Endothelial cell of umbilical vein (primary cell): ENCODE measurements around the gene PLCB4. TPM values are rescaled to one million over a fixed set of nuclear protein-coding genes. Genes with fewer than 3 reads are reported as not detected.

Experiments used
- BruUV-seq: library from RNA; stranded (reverse); fragments of 400-500 nt; replicated peaks from 2 replicates; lab custom pipeline; 2021; lab: Mats Ljungman, UMichigan
- CTCF ChIA-PET: fragments of 300-600, 350-600 bp; sonication (Branson Sonifier 250); formaldehyde crosslinking; loops from one replicate; lab custom pipeline; 2021; ENCODE audit warnings: antibody characterized with exemption, inconsistent platforms; lab: Charles Lee
- POLR2A ChIA-PET: fragments of 300-600, 350-600 bp; sonication (Branson Sonifier 250); formaldehyde crosslinking; loops from one replicate; lab custom pipeline; 2021; ENCODE audit warnings: antibody characterized with exemption, inconsistent platforms; lab: Charles Lee
- DNase-seq: peaks from one replicate; pipeline ENCODE4 v3.0.0-alpha.2; 2011; ENCODE audit warnings: low read depth, low spot score
- FAIRE-seq: peaks from 2 replicates; lab custom pipeline; 2011; peaks lifted over from hg19 to GRCh38; lab: Jason Lieb, UNC
- H2AFZ ChIP-seq: 2 replicates; pipeline ENCODE4 v1.6.0; 2012; ENCODE audit warnings: low read depth, low read length, control low read depth, inconsistent platforms
- H3K27ac ChIP-seq: 2 replicates; pipeline ENCODE4 v1.5.1; 2011; ENCODE audit warnings: low read depth, mild to moderate bottlenecking, control low read depth, low read length, moderate library complexity; ENCODE audit not compliant: insufficient read depth
- H3K27me3 ChIP-seq, 2 experiments: 2 replicates each; pipeline versions ENCODE4 v1.6.0 to v1.6.1; 2011; ENCODE audit warnings: low read length in 2 of 2, mixed read lengths in 1 of 2; ENCODE audit not compliant: control insufficient read depth in 2 of 2, insufficient read depth in 2 of 2
- H3K36me3 ChIP-seq, 2 experiments: 2 replicates in 1 of 2; 3 replicates in 1 of 2; pipeline ENCODE4 v1.5.1; 2011; ENCODE audit warnings: low read length in 2 of 2, mild to moderate bottlenecking in 1 of 2, moderate library complexity in 1 of 2; ENCODE audit not compliant: control insufficient read depth in 2 of 2, insufficient read depth in 2 of 2; ENCODE audit errors: extremely low read depth in 1 of 2
- H3K4me1 ChIP-seq: 3 replicates; pipeline ENCODE4 v1.5.1; 2011; ENCODE audit warnings: mild to moderate bottlenecking, low read length; ENCODE audit not compliant: control insufficient read depth, insufficient read depth; ENCODE audit errors: extremely low read depth
- H3K4me2 ChIP-seq: 2 replicates; pipeline ENCODE4 v1.6.1; 2011; ENCODE audit warnings: low read length, control low read depth, mixed read lengths; ENCODE audit not compliant: insufficient read depth
- H3K4me3 ChIP-seq, 3 experiments: fragments of 200-600 bp in 1 of 3; sonication (generic), shearing (Covaris generic) in 1 of 3; replicated peaks in 1 of 3; 2 replicates each; pipeline ENCODE4 v1.5.1; 2011 to 2016; ENCODE audit warnings: control low read depth in 3 of 3, low read length in 3 of 3, mild to moderate bottlenecking in 2 of 3, inconsistent platforms in 1 of 3, low read depth in 1 of 3, moderate library complexity in 1 of 3; ENCODE audit not compliant: insufficient read depth in 1 of 3
- H3K79me2 ChIP-seq: 2 replicates; pipeline ENCODE4 v1.6.0; 2012; ENCODE audit warnings: low read length, inconsistent platforms; ENCODE audit not compliant: control insufficient read depth, insufficient read depth
- H3K9ac ChIP-seq: replicated peaks from 2 replicates; pipeline ENCODE3; 2011; ENCODE audit warnings: low read length, control low read depth; ENCODE audit not compliant: insufficient read depth; ENCODE audit errors: extremely low read depth
- H3K9me1 ChIP-seq: replicated peaks from 3 replicates; pipeline ENCODE4 v1.6.0; 2011; ENCODE audit warnings: mild to moderate bottlenecking, low read length; ENCODE audit not compliant: control insufficient read depth, insufficient read depth; ENCODE audit errors: extremely low read depth
- H3K9me3 ChIP-seq: replicated peaks from 2 replicates; pipeline ENCODE4 v1.5.1; 2012; ENCODE audit warnings: low read length, inconsistent platforms; ENCODE audit not compliant: control insufficient read depth, insufficient read depth
- H4K20me1 ChIP-seq: replicated peaks from 2 replicates; pipeline ENCODE3; 2011; ENCODE audit warnings: mild to moderate bottlenecking, low read length; ENCODE audit not compliant: control insufficient read depth, insufficient read depth; ENCODE audit errors: extremely low read depth
- EZH2 ChIP-seq: IDR thresholded peaks from 2 replicates; pipeline ENCODE4 v1.6.1; 2012; ENCODE audit warnings: borderline replicate concordance, low read depth, mild to moderate bottlenecking, moderate library complexity, low read length, inconsistent platforms; ENCODE audit not compliant: severe bottlenecking
- FOS ChIP-seq: IDR thresholded peaks from 2 replicates; pipeline ENCODE4 v1.6.1; 2011; ENCODE audit warnings: mild to moderate bottlenecking, low read length, moderate library complexity, borderline replicate concordance; ENCODE audit not compliant: insufficient read depth
- GATA2 ChIP-seq: IDR thresholded peaks from 2 replicates; pipeline ENCODE4 v1.7.0; 2011; ENCODE audit warnings: low read depth, mild to moderate bottlenecking, moderate library complexity, mixed read lengths, low read length; ENCODE audit not compliant: insufficient read length, insufficient read depth
- JUN ChIP-seq: IDR thresholded peaks from 2 replicates; pipeline ENCODE4 v1.6.1; 2011; ENCODE audit warnings: borderline replicate concordance, low read depth; ENCODE audit not compliant: insufficient read length, insufficient read depth
- MYC ChIP-seq: IDR thresholded peaks from one replicate; pipeline ENCODE4 v1.6.1; 2011; ENCODE audit warnings: mild to moderate bottlenecking, low read depth, low read length
- POLR2A ChIP-seq: IDR thresholded peaks from 2 replicates; pipeline ENCODE4 v1.6.1; 2012; ENCODE audit warnings: low read depth, mild to moderate bottlenecking, control low read depth, low read length
- POLR2AphosphoS5 ChIP-seq: IDR thresholded peaks from 2 replicates; pipeline ENCODE4 v1.6.1; 2012; ENCODE audit warnings: low read depth, mild to moderate bottlenecking, control low read depth, low read length, moderate library complexity; ENCODE audit not compliant: insufficient read depth
- dilution Hi-C: fragments of 300-500 bp; cut with MboI; formaldehyde crosslinking; loops from one replicate; pipeline ENCODE4 v1.15.0; 2019; ENCODE audit warnings: low sequenced_read_pairs; ENCODE audit not compliant: extremely low pct_ligation_motif_present
- intact Hi-C: fragments of 100-400 bp; cut with micrococcal nuclease; formaldehyde crosslinking; loops from one replicate; pipeline ENCODE4 v1.10.0; 2022
- polyA plus RNA-seq, 4 experiments: library from polyadenylated mRNA; depleted of rRNA in 3 of 4; stranded (reverse) in 3 of 4; unstranded in 1 of 4; fragments of >200 nt; gene quantifications; 2 replicates each; pipeline versions ENCODE4 v1.2.1 to v1.2.3, GENCODE V29; 2011 to 2012; ENCODE audit warnings: missing spikeins in 1 of 4
- total RNA-seq: library from RNA; stranded (reverse); gene quantifications from 2 replicates; pipeline ENCODE4 v1.2.3, GENCODE V29; 2021
- TF ChIP-seq, protein P1 (sequence below): IDR thresholded peaks from 2 replicates; pipeline ENCODE4 v1.6.1; 2011; ENCODE audit not compliant: insufficient read depth, insufficient read length
- TF ChIP-seq, protein P2 (sequence below), 2 donors: IDR thresholded peaks; 1 replicate in 1 of 2; 2 replicates in 1 of 2; pipeline ENCODE4 v1.5.1; 2011; ENCODE audit warnings: low read length in 2 of 2, mild to moderate bottlenecking in 2 of 2, moderate library complexity in 2 of 2, control low read depth in 1 of 2, inconsistent platforms in 1 of 2, low read depth in 1 of 2; ENCODE audit not compliant: insufficient read depth in 1 of 2; ENCODE audit errors: extremely low read depth in 1 of 2

PLCB4 gene
- total and polyA plus RNA-seq, 2 donors (not counting 3 experiments of a cell fraction or from before 2014, with no cell fraction given), result 0.37 to 1.7 TPM

DNA sequence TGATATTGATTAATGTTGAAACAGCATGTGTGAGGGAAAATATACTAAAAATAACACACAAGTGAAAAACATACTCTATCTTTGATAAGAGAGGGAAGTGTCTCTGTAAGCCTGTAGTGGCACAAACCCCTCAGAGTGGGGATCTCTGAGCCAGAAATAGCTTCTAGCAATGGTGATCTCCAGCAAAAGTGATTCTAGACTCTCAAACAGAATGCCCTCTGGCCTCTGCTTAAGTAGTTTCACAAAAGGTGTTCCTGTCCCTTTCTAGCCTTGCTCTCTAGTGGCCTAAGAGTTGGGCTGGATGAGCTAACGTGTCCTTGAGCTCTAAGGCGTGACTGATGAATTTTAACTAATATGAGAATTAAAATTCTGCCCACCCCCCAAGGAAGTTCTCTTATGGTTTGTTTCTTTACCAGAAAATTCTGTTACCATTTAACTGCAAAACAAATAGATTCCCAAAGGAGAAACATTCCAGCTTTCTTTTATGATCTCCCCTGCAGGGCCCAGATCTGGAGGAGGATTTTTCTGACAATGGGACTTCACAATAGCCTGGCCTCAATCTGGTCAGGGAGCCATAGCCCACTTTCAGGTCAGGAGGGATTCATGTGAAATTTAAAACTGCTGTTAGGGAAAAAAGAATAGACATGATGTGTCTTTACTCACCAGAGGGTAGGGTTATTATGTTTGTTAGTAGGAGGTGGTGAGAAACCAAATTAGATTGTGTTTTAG, 263.0 kb downstream of the PLCB4 start:
- Histone ChIP-seq H3K9me3 (no peaks in the 10 kb centered on the region), H3K9me1 (no peaks in the 10 kb centered on the region), H3K4me1 (no peaks in the 10 kb centered on the region), H3K27me3 (no peaks in the 10 kb centered on the region), H3K9ac (no peak overlapping the region), H3K4me2 (no peak overlapping the region), H2AFZ (no peak overlapping the region), H4K20me1 (no peaks in the 10 kb centered on the region), H3K27ac (no peak overlapping the region), H3K79me2 (no peaks in the 10 kb centered on the region), H3K36me3 (no peaks in the 10 kb centered on the region), H3K4me3 (no peak overlapping the region)
- POLR2A ChIA-PET, result no interaction called here
- DNase-seq, result no peak
- intact Hi-C loops, result no loop called here
- FAIRE-seq, result no peak
- CTCF ChIA-PET, result interaction anchor here (1.4 kb wide), 1 partner anchor 9 kb away, joined by 3 read pairs; no protein-coding TSS in a partner anchor
- TF ChIP-seq EZH2 (no peak), GATA2 (no peak), POLR2AphosphoS5 (no peak), MYC (no peak), FOS (no peak), POLR2A (no peak), JUN (no peak)
- TF ChIP-seq, protein P1, sequence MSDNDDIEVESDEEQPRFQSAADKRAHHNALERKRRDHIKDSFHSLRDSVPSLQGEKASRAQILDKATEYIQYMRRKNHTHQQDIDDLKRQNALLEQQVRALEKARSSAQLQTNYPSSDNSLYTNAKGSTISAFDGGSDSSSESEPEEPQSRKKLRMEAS, result no peak
- TF ChIP-seq, protein P2, sequence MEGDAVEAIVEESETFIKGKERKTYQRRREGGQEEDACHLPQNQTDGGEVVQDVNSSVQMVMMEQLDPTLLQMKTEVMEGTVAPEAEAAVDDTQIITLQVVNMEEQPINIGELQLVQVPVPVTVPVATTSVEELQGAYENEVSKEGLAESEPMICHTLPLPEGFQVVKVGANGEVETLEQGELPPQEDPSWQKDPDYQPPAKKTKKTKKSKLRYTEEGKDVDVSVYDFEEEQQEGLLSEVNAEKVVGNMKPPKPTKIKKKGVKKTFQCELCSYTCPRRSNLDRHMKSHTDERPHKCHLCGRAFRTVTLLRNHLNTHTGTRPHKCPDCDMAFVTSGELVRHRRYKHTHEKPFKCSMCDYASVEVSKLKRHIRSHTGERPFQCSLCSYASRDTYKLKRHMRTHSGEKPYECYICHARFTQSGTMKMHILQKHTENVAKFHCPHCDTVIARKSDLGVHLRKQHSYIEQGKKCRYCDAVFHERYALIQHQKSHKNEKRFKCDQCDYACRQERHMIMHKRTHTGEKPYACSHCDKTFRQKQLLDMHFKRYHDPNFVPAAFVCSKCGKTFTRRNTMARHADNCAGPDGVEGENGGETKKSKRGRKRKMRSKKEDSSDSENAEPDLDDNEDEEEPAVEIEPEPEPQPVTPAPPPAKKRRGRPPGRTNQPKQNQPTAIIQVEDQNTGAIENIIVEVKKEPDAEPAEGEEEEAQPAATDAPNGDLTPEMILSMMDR (IDR thresholded peaks at IDR 0.05; ENCODE audit: extremely low read depth in 1 of 2, insufficient read depth in 1 of 2, low read depth in 1 of 2, low read length in 2 of 2), result no peak
- dilution Hi-C loops, result no loop called here
- BruUV-seq, result no TSS peak
